Stimulated activated CD8-positive, alpha-beta memory T cell treated with anti-CD3 and anti-CD28 coated beads, Interleukin-4, amount 100 ng/mL, for 48 hours (primary cell): ENCODE measurements around the gene ELP4.

ENCODE experiments used
- DNase-seq: peaks from one replicate; pipeline ENCODE4 v3.0.0-alpha.2; 2020

The ELP4 gene

GRCh38 chr11:31815711-31816467 lies 306.3 kb downstream of the ELP4 start:
- no peak for DNase-seq

- no peak for DNase-seq
Measured at GRCh38 chr11:31816468-31817053, 307.0 kb downstream of the ELP4 start.

GRCh38 chr11:31817054-31817620 lies 307.6 kb downstream of the ELP4 start:
- no peak for DNase-seq

- no peak for DNase-seq
Measured at GRCh38 chr11:31817621-31818424, 308.3 kb downstream of the ELP4 start.

- no peak for DNase-seq
Measured at GRCh38 chr11:31818425-31818755, 308.8 kb downstream of the ELP4 start.

GRCh38 chr11:31818874-31819331 lies 309.3 kb downstream of the ELP4 start:
- no peak for DNase-seq

GRCh38 chr11:31819621-31820437 lies 310.3 kb downstream of the ELP4 start:
- no peak for DNase-seq

GRCh38 chr11:31820438-31820818 lies 310.9 kb downstream of the ELP4 start:
- no peak for DNase-seq

GRCh38 chr11:31821235-31821764 lies 311.7 kb downstream of the ELP4 start:
- no peak for DNase-seq

- no peak for DNase-seq
Measured at GRCh38 chr11:31821766-31822165, 312.2 kb downstream of the ELP4 start.

- no peak for DNase-seq
Measured at GRCh38 chr11:31822175-31822926, 312.8 kb downstream of the ELP4 start.

- no peak for DNase-seq
Measured at GRCh38 chr11:31822927-31823643, 313.5 kb downstream of the ELP4 start.

- DNase-seq = no peak
Measured at GRCh38 chr11:31823644-31824331, 314.2 kb downstream of the ELP4 start.

- no peak for DNase-seq
Measured at GRCh38 chr11:31824332-31824878, 314.8 kb downstream of the ELP4 start.

GRCh38 chr11:31824879-31825837 lies 315.6 kb downstream of the ELP4 start:
- DNase-seq = no peak

- DNase-seq = no peak
Measured at GRCh38 chr11:31825838-31826484, 316.4 kb downstream of the ELP4 start.

GRCh38 chr11:31826536-31827438 lies 317.2 kb downstream of the ELP4 start:
- no peak for DNase-seq
